UCSD-AML1 (cell line): ENCODE data around the gene UQCRHL.
A peak's percentile ranks its signal among the peaks of the same experiment; 100 is the strongest.
"Not testable (repeated sequence)": the region's sequence is repeated elsewhere in the genome, so short reads cannot be mapped to it uniquely, and the experiment has no call there.

ENCODE experiments used
- DNase-seq: peaks from one replicate; lab custom pipeline; 2025; ENCODE audit not compliant: unreplicated experiment; lab: John Stamatoyannopoulos, UW

UQCRHL gene

DNA sequence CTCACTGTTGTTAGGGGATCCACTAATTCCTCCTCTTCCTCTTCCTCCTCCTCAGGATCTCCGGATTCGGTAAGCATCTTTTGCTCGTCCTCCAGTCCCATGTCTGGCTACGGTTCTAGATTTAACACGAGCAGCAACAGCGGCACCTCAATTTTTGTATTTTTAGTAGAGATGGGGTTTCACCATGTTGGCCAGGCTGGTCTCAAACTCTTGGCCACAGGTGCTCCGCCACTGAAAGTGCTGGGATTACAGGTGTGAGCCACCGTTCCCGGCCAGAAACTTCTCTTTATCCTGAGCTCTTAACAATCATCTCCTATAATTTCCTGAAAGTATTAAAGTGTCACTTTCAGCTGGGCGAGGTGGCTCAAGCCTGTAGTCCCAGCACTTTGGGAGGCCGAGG, at the start of gene UQCRHL:
Gene UQCRHL (minus strand): TSS at position 101 of the 400 bp plus-strand sequence. CDS start 0 bp downstream, at position 101.
- not testable (repeated sequence) for DNase-seq

- DNase-seq: no peak
These were observed 49.4 kb upstream of the UQCRHL start for GRCh38 chr1:15856888-15857287.

DNA sequence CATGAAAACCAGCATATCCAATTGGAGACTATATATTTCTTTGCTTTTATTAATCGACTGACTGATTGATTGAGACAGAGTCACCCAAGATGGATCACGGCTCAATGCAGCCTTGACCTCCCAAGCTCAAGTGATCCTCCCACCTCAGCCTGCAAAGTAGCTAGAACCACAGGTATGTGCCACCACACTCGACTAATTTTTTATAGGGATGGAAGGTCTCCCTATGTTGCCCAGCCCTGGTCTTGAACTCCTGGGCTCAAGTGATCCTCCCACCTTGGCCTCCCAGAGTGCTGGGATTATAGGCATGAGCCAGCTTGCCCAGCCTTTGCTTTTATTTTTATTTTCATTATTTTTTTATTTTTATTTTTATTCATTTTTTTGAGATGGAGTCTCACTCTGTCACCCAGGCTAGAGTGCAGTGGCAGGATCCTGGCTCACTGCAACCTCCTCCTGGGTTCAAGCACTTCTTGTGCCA, 45.4 kb upstream of the UQCRHL start:
- DNase-seq: no peak

GRCh38 chr1:15852036-15852827, 44.8 kb upstream of the UQCRHL start:
- no peak for DNase-seq

DNA sequence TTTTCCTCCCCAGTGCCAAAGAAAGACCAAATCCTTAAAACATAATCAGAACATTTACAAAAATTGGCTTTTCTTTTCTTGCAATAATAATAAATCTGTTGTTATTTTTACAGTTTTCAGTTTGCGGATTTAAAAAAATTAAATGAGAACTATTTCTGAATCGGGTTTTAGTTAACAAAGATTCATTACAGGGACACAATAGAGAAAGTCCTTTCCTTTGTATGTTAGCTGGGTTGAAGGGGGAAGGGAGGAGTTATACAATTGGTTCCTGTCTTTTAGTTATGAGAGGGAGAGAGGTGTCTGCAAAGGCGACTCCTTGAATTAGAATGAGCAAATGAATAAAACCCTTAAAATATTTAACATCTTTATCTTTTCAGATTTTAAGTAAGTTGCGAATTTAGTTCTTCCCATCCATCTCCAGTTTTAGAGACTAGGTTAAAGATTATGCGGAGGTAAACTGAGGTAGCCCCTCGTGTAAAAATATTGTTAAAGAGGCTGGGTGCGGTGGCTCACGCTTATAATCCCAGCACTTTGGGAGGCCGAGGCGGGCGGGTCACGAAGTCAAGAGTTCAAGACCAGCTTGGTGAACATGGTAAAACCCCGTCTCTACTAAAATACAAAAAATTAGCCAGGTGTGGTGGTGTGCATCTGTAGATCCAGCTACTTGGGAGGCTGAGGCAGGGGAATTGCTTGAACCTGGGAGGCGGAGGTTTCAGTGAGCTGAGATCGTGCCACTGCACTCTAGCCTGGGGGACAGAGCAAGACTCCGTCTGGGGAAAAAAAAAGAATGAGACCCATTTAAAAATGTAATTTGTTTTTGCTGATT, 44.0 kb upstream of the UQCRHL start:
- DNase-seq: no peak

GRCh38 chr1:15850471-15851001, 43.1 kb upstream of the UQCRHL start:
- no peak for DNase-seq

GRCh38 chr1:15849775-15850324, 42.4 kb upstream of the UQCRHL start:
- peak; percentile 65 for DNase-seq

- DNase-seq: peak; percentile 88
These were observed 41.7 kb upstream of the UQCRHL start for GRCh38 chr1:15848929-15849774.

DNA sequence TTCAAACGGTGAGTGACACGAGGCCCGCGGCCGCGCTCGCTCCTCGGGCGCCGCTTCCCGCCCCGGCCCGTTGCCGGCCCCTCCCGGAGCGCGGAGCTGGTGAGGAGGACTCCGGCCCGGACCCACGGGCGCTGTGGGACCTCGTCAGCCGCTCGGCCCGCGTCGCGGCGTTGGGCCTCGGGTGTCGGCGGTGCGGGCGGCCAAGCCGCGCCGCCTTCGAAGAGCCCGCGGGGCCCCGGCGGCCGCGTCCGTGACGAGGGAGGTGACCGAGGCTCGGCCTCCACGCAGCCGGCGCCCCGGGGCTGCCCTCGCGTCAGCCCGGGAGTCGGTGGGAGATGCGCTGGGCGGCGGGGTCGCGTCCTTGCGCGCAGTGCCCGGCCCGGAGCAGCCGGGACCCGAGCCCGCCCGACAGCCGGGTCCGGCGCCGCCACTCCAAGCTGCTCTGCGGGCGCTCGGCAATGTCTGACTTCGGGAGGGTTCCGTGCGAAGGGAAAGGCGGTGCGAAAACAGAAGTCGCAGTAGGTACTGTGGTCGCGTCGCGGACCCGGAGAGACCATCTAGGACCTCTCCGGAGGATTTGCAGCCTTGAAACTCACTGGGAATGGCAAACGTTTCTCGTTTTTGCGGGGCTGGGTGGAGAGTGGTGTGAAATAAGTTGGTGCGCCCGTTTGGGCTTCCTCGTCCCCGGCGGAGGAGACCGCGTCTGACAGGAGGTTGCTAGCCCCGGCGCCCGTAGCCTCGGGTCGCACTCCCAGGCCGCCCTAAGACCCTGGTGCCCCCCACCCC, 40.9 kb upstream of the UQCRHL start:
- DNase-seq: peak; percentile 60

DNA sequence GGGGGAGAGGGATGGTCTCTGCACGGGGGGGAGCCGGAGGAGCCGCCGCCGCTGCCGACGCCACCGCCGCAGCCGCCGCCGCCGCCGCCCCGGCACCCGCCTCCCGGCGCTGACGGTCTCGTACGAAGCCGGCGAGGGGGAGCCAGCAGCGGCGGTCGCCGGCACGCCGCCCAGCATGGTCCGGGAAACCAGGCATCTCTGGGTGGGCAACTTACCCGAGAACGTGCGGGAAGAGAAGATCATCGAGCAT, 40.4 kb upstream of the UQCRHL start:
- DNase-seq: no peak

DNA sequence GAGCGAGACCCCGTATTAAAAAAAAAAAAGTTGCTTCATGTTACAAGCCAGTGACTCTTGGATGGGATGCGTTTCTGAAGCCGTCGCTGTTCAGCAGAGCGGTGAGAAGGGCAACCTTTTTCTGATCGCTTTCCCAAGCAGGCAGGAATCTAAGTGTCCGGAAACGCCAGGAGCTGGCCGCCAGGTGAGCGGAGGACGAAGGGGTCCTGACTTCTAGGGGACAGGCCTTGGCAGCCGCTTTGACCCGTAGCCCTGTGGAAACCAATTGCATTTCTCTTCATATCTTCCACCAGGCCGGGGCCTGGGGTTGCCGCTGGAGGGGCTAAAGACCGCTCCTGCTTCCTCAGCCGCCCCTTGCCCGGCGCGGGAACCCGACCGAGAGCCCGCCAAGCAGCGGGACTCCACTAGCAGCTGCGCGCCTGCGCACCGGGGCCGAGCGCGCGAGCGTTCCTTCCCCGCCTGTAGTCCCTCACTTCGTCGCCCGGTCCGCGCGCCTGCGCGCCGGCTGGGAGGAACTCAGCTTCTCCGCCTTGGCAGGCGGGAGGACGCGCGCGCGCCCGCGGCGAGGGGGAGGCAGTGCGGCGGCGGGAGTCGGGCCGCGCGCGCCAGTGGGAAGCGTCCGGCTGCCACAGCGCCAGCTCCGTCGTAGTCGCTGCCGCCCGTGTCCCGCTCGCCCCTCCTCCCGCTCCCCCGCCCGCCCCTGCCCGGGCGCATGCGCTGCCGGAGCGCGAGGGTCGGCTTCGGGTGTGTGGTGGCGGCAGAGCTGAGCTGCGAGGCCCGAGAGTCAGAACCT, 39.8 kb upstream of the UQCRHL start, which contains the start of gene SPEN:
Gene SPEN (plus strand): TSS at position 608 of the 793 bp plus-strand sequence. CDS start 361 bp downstream, outside the sequence.
- peak; percentile 99 for DNase-seq

- DNase-seq: not testable (repeated sequence)
These were observed 38.6 kb upstream of the UQCRHL start for GRCh38 chr1:15846056-15846455.

- no peak for DNase-seq
These were observed 36.5 kb upstream of the UQCRHL start for GRCh38 chr1:15843826-15844572.

DNA sequence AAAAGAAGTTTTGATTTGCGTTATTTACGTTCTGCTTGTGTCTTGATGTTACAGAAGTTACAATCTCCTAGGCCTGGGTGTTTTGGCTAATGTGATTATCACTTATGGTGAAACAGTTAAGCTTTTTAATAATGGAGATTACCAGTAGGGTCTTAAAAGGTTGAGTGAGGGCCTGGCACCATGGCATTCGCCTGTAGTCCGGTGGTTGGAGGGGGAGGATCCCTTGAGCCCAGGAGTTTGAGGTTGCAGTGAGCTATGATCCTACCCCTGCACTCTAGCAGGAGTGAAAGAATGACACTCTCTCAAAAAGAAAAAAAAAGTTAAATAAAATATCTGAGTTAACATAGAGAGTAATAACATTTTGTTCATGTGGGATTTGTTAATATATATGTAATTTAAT, 31.3 kb upstream of the UQCRHL start:
- no peak for DNase-seq

DNA sequence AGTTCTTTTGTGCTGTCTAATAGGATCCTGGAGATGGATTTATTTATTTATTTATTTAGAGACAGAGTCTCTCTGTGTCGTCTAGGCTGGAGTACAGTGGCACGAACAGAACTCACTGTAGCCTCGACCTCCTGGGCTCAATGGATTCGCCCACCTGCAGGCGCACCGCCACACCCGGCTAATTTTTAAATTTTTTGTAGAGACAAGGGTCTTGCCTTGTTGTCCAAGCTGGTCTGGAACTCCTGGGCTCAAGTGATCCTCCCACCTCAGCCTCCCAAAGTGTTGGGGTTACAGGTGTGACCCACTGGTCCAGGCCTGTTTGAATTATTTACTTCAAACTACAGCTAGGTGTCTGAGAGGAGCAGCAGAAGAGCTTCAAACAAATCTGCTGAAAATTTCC, 30.5 kb upstream of the UQCRHL start:
- DNase-seq: no peak

GRCh38 chr1:15836772-15837669, 29.6 kb upstream of the UQCRHL start:
- DNase-seq: no peak

DNA sequence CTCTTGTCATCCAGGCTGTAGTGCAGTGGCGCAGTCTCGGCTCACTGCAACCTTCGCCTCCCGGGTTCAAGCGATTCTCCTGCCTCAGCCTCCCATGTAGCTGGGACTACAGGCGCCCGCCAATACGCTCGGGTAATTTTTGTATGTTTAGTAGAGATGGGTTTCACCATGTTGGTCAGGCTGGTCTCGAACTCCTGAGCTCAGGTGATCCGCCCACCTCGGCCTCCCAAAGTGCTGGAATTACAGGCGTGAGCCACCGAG, 29.0 kb upstream of the UQCRHL start:
- not testable (repeated sequence) for DNase-seq
